Measurements from ENCODE around the gene ARPC5. TPM values are rescaled to one million over a fixed set of nuclear protein-coding genes. Genes with fewer than 3 reads are reported as not detected.

ARPC5 gene
- total RNA-seq, 1 experiment from 2014 or later: 104 TPM

DNA sequence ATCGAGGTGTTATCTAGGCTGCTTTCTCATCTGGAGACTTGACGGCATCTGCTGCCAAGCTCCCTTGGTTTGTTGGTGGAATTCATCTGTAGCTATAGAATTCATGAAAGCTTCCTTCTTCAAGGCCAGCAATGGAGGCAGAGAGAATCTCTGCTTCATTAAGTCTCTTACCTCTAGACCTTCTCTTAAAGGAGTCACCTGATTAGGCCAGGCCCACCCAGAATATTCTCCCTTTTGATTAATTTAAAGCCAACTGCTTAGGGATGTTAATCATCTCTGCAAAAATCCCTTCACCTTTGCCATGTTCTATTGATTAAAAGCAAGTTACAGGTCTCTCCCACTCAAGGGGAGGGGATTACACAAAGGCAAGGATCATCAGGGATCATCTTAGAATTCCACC lies 40.0 kb downstream of the ARPC5 start:
- Histone ChIP-seq H3K27me3 (ENCODE audit: control insufficient read depth, insufficient read depth, low read length) (peaks cover 12% of the 10 kb centered on the region; the same call in 1 of the 2 replicates), H3K4me3 (ENCODE audit: low read depth in 2 of 2, low read length in 2 of 2) (no peak overlapping the region), H3K4me1 (ENCODE audit: control insufficient read depth, insufficient read depth, low read length) (no peaks in the 10 kb centered on the region), H3K9me3 (ENCODE audit: control insufficient read depth, insufficient read depth, low read depth, low read length) (no peaks in the 10 kb centered on the region), H3K36me3 (ENCODE audit: control insufficient read depth, insufficient read depth, low read length) (no peaks in the 10 kb centered on the region), H3K27ac (ENCODE audit: low read length) (no peak overlapping the region)
- in situ Hi-C loops (cut with HindIII; ENCODE audit: low pct_unique_long_range_greater_than_20kb, low sequenced_read_pairs): no loop called here
- ATAC-seq (no peak), DNase-seq (ENCODE audit: low read depth, low spot score) (no peak)
- BruUV-seq (replicated peaks): no TSS peak
- TF ChIP-seq POLR2AphosphoS5 (IDR thresholded peaks at IDR 0.05; ENCODE audit: low read depth, low read length) (no peak), REST (IDR thresholded peaks at IDR 0.05; ENCODE audit: insufficient read depth in 1 of 2, low read depth in 2 of 2, low read length in 1 of 2) (no peak), CTCF (IDR thresholded peaks at IDR 0.05) (no peak), SIN3A (IDR thresholded peaks at IDR 0.05; ENCODE audit: borderline replicate concordance, insufficient read depth, low read depth, low read length) (no peak), TCF7L2 (IDR thresholded peaks at IDR 0.05; ENCODE audit: low read depth, low read length) (no peak)
- POLR2A ChIA-PET: no interaction called here
- intact Hi-C loops (cut with micrococcal nuclease; ENCODE audit: unreplicated experiment): no loop called here
- CTCF ChIA-PET: no interaction called here

- no peak for DNase-seq (ENCODE audit: low read depth, low spot score)
- TF ChIP-seq REST (IDR thresholded peaks at IDR 0.05; ENCODE audit: insufficient read depth in 1 of 2, low read depth in 2 of 2, low read length in 1 of 2) (no peak), TCF7L2 (IDR thresholded peaks at IDR 0.05; ENCODE audit: low read depth, low read length) (no peak), POLR2AphosphoS5 (IDR thresholded peaks at IDR 0.05; ENCODE audit: low read depth, low read length) (no peak), SIN3A (IDR thresholded peaks at IDR 0.05; ENCODE audit: borderline replicate concordance, insufficient read depth, low read depth, low read length) (no peak), CTCF (IDR thresholded peaks at IDR 0.05) (no peak)
- intact Hi-C loops (cut with micrococcal nuclease; ENCODE audit: unreplicated experiment) (no loop called here), in situ Hi-C loops (cut with HindIII; ENCODE audit: low pct_unique_long_range_greater_than_20kb, low sequenced_read_pairs) (no loop called here)
- Histone ChIP-seq H3K36me3 (ENCODE audit: control insufficient read depth, insufficient read depth, low read length) (no peaks in the 10 kb centered on the region), H3K4me3 (ENCODE audit: low read depth in 2 of 2, low read length in 2 of 2) (no peak overlapping the region), H3K27ac (ENCODE audit: low read length) (no peak overlapping the region), H3K9me3 (ENCODE audit: control insufficient read depth, insufficient read depth, low read depth, low read length) (no peaks in the 10 kb centered on the region), H3K4me1 (ENCODE audit: control insufficient read depth, insufficient read depth, low read length) (no peaks in the 10 kb centered on the region), H3K27me3 (ENCODE audit: control insufficient read depth, insufficient read depth, low read length) (peaks cover 12% of the 10 kb centered on the region; the same call in 1 of the 2 replicates)
- ChIA-PET CTCF (no interaction called here), POLR2A (no interaction called here)
- BruUV-seq (replicated peaks): no TSS peak
- ATAC-seq: no peak
Observed at GRCh38 chr1:183593356-183593755, 42.2 kb downstream of the ARPC5 start.
